GM12874 (cell line): ENCODE results near the gene ZWILCH.

Source experiments
- TF ChIP-seq, protein P1 (sequence below): IDR thresholded peaks from 2 replicates; pipeline ENCODE4 v1.5.1; 2011; ENCODE audit warnings: low read depth, mild to moderate bottlenecking, control low read depth, low read length, moderate library complexity; ENCODE audit not compliant: insufficient read depth

Gene ZWILCH

GRCh38 chr15:66504563-66505429, at the start of gene ZWILCH, which contains the start of gene RPL4:
ZWILCH (plus strand) TSS chr15:66505326; CDS start chr15:66505339, 13 bp downstream.
RPL4 (minus strand) TSS chr15:66504855; CDS start chr15:66504790, 65 bp downstream.
- TF ChIP-seq, protein P1, sequence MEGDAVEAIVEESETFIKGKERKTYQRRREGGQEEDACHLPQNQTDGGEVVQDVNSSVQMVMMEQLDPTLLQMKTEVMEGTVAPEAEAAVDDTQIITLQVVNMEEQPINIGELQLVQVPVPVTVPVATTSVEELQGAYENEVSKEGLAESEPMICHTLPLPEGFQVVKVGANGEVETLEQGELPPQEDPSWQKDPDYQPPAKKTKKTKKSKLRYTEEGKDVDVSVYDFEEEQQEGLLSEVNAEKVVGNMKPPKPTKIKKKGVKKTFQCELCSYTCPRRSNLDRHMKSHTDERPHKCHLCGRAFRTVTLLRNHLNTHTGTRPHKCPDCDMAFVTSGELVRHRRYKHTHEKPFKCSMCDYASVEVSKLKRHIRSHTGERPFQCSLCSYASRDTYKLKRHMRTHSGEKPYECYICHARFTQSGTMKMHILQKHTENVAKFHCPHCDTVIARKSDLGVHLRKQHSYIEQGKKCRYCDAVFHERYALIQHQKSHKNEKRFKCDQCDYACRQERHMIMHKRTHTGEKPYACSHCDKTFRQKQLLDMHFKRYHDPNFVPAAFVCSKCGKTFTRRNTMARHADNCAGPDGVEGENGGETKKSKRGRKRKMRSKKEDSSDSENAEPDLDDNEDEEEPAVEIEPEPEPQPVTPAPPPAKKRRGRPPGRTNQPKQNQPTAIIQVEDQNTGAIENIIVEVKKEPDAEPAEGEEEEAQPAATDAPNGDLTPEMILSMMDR, result no peak

- TF ChIP-seq, protein P1, result no peak
Observed at GRCh38 chr15:66456211-66456610, 48.9 kb upstream of the ZWILCH start.

DNA sequence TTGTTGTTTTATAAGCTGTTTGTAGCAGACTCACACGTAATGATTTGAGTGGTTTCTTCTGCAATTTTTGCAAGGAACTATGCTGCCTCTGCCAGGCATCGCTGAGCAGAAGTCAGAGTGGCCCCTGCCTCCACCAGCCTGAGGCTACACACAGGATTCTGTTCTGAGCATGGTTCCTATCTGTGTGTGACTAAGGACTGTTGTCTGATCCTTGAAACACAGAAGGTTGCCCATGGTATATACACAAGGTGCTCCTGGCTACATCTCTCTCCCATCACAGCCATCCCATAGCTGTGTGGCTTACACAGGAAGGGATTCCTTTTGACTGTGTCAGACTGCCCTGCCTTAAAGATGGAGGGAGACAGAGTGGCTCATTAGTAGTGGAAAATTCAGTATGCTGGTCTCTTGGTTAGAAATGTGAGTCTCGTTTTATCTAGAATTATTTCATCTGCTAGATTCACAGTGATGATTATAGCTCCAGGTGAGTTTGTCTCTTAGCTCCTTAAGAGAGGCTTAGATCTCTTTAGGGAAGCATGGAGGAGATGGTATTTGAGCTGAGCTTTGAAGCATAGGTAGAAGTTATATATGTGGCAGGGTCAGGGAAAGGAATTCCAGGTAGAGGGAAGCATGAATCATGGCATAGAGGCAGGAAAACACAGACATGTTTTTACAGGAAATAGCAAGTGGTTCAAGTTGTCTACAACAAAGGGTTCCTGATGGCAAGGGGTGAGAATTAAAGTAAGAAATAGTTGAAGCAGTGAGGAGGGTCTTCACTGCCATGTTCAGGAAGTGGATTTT, 45.1 kb upstream of the ZWILCH start:
- TF ChIP-seq, protein P1, result no peak

DNA sequence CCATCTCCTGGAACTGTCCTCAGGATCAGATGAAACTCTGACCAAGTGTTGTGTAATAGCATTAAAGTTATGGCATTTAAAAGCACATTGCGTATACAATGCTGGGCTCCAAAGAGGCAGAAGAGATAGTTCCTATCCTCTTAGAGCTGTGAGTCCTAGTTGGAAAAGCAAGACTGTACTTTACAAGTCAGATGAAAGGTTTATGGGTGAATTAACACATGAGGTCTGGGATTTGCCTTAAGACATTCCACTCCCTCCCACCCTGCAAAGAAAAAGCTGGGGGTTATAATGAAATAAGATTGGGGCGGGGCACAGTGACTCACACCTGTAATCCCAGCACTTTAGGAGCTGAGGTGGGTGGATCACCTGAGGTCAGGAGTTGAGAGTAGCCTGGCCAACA, 43.2 kb upstream of the ZWILCH start:
- TF ChIP-seq, protein P1, result no peak

DNA sequence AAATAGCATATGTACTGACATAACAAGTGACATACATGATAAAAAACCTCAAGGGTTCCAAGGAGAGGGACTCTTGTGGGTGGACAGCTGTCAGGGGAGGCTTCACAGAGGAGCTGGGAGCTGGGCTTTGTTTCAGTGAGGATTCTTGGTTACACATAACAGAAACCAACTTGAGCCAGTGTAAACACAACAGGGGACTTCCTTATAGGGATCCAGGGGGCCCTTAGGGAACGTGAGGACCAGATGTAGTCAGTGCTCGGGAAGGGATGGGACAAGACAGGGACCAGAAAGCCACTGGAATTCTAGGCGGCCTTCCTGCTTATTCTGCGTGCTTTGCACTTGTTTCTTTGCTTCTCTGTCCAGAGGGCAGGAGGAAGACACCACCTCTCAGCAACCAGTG, 42.5 kb upstream of the ZWILCH start:
- TF ChIP-seq, protein P1, result no peak

- TF ChIP-seq, protein P1, result no peak
Observed at GRCh38 chr15:66472176-66472999, 32.7 kb upstream of the ZWILCH start.
